HCT116 (cell line): ENCODE measurements around the gene GNAO1. TPM values are rescaled to one million over a fixed set of nuclear protein-coding genes. Genes with fewer than 3 reads are reported as not detected.

ENCODE experiments used
- ATAC-seq: fragments of 200-7000 bp; cut with Tn5 transposase; 2 replicates; pipeline ENCODE4 v1.9.1; 2020; ENCODE audit warnings: mild to moderate bottlenecking, moderate library complexity
- BruUV-seq: library from RNA; stranded (reverse); fragments of 400-500 nt; replicated peaks from 2 replicates; lab custom pipeline; 2021; lab: Mats Ljungman, UMichigan
- CTCF ChIA-PET: fragments of 300-600 bp; sonication (Branson Sonifier 250); formaldehyde crosslinking; loops from one replicate; lab custom pipeline; 2021; ENCODE audit warnings: antibody characterized with exemption; lab: Charles Lee
- POLR2A ChIA-PET: fragments of 300-600, 350-600 bp; sonication (Branson Sonifier 250); formaldehyde crosslinking; loops from one replicate; lab custom pipeline; 2021; ENCODE audit warnings: antibody characterized with exemption; lab: Charles Lee
- RAD21 ChIA-PET, 2 experiments: fragments of 300-600 bp; sonication (Branson Sonifier 250); formaldehyde crosslinking; loops; one replicate each; lab custom pipeline; 2023; ENCODE audit warnings: low total read pairs in 2 of 2; ENCODE audit not compliant: uncharacterized antibody in 2 of 2, unreplicated experiment in 2 of 2, low non-redundant PET in 1 of 2; lab: Charles Lee
- DNase-seq: peaks from one replicate; pipeline ENCODE4 v3.0.0-alpha.2; 2010; ENCODE audit warnings: low read depth, low spot score
- H2AFZ ChIP-seq: fragments of 200-600 bp; shearing (Covaris generic), sonication (generic); 2 replicates; pipeline ENCODE4 v1.6.1; 2017; ENCODE audit warnings: low read depth, mixed run types, mixed read lengths, antibody characterized with exemption, low read length; ENCODE audit not compliant: poor library complexity, severe bottlenecking
- H3K27ac ChIP-seq: 2 replicates; pipeline ENCODE4 v1.5.1; 2012; ENCODE audit warnings: low read depth, low read length
- H3K27me3 ChIP-seq: fragments of 200-600 bp; sonication (generic); 2 replicates; pipeline ENCODE4 v1.6.1; 2016; ENCODE audit warnings: mixed run types, low read length, mixed read lengths; ENCODE audit not compliant: insufficient read depth
- H3K36me3 ChIP-seq, 2 experiments: fragments of 200-500 bp in 1 of 2; fragments of 200-600 bp in 1 of 2; sonication (Bioruptor generic) in 1 of 2; sonication (generic) in 1 of 2; 2 replicates each; pipeline versions ENCODE4 v1.5.1 to v1.6.1; 2014 to 2016; ENCODE audit warnings: low read length in 2 of 2, inconsistent platforms in 1 of 2, mixed read lengths in 1 of 2, mixed run types in 1 of 2; ENCODE audit not compliant: insufficient read depth in 2 of 2, control insufficient read depth in 1 of 2
- H3K4me1 ChIP-seq, 2 experiments: fragments of 200-600 bp in 1 of 2; sonication (generic) in 1 of 2; 2 replicates each; pipeline versions ENCODE4 v1.5.1 to v1.6.1; 2012 to 2017; ENCODE audit warnings: low read length in 2 of 2, inconsistent platforms in 1 of 2, mild to moderate bottlenecking in 1 of 2, mixed read lengths in 1 of 2, mixed run types in 1 of 2, moderate library complexity in 1 of 2; ENCODE audit not compliant: insufficient read depth in 2 of 2, control insufficient read depth in 1 of 2
- H3K4me2 ChIP-seq: fragments of 200-600 bp; sonication (generic); 2 replicates; pipeline ENCODE4 v1.6.1; 2017; ENCODE audit warnings: mixed run types, low read length, mixed read lengths
- H3K4me3 ChIP-seq, 2 experiments: fragments of 200-600 bp in 1 of 2; sonication (generic) in 1 of 2; replicated peaks in 1 of 2; 2 replicates each; pipeline ENCODE4 v1.5.1; 2011 to 2016; ENCODE audit warnings: low read length in 2 of 2, control low read depth in 1 of 2, low read depth in 1 of 2, mild to moderate bottlenecking in 1 of 2, mixed read lengths in 1 of 2, mixed run types in 1 of 2
- H3K79me2 ChIP-seq: fragments of 200-600 bp; sonication (generic); 2 replicates; pipeline ENCODE4 v1.6.1; 2017; ENCODE audit warnings: mild to moderate bottlenecking, mixed run types, low read length, moderate library complexity, mixed read lengths; ENCODE audit not compliant: insufficient read depth
- H3K9ac ChIP-seq: fragments of 200-600 bp; sonication (generic); 2 replicates; pipeline ENCODE4 v1.6.1; 2016; ENCODE audit warnings: low read length, mixed read lengths
- H3K9me2 ChIP-seq: fragments of 200-600 bp; sonication (generic), shearing (Covaris generic); 2 replicates; pipeline ENCODE4 v1.6.1; 2017; ENCODE audit warnings: mixed run types, mild to moderate bottlenecking, moderate library complexity; ENCODE audit not compliant: insufficient read depth
- H3K9me3 ChIP-seq, 2 experiments: fragments of 200-500 bp in 1 of 2; fragments of 200-600 bp in 1 of 2; sonication (Bioruptor generic) in 1 of 2; sonication (generic) in 1 of 2; 2 replicates each; pipeline ENCODE4 v1.6.1; 2014 to 2017; ENCODE audit warnings: low read length in 2 of 2, mixed read lengths in 2 of 2, inconsistent platforms in 1 of 2, low read depth in 1 of 2, mild to moderate bottlenecking in 1 of 2, mixed run types in 1 of 2, moderate library complexity in 1 of 2; ENCODE audit not compliant: control insufficient read depth in 1 of 2, insufficient read depth in 1 of 2
- H4K20me1 ChIP-seq: fragments of 200-600 bp; sonication (generic), shearing (Covaris generic); 2 replicates; pipeline ENCODE4 v1.6.1; 2017; ENCODE audit warnings: mixed run types, mild to moderate bottlenecking, moderate library complexity; ENCODE audit not compliant: insufficient read depth
- CBX3 ChIP-seq: IDR thresholded peaks from 2 replicates; pipeline ENCODE4 v1.6.1; 2012; ENCODE audit warnings: low read depth
- CEBPB ChIP-seq: IDR thresholded peaks from 2 replicates; pipeline ENCODE4 v1.6.1; 2012; ENCODE audit warnings: low read depth
- EGR1 ChIP-seq: IDR thresholded peaks from 2 replicates; pipeline ENCODE4 v1.6.1; 2012; ENCODE audit warnings: low read depth
- ELF1 ChIP-seq: IDR thresholded peaks from 2 replicates; pipeline ENCODE4 v1.6.1; 2012; ENCODE audit warnings: low read depth, borderline replicate concordance
- EZH2 ChIP-seq: fragments of 200-600 bp; sonication (generic); IDR thresholded peaks from 2 replicates; pipeline ENCODE4 v1.6.1; 2017; ENCODE audit warnings: antibody characterized with exemption, mixed run types
- EZH2phosphoT487 ChIP-seq: fragments of 200-600 bp; IDR thresholded peaks from 2 replicates; pipeline ENCODE4 v1.6.1; 2018; ENCODE audit warnings: antibody characterized with exemption, borderline replicate concordance
- RAD21 ChIP-seq: IDR thresholded peaks from 2 replicates; pipeline ENCODE4 v1.6.1; 2012; ENCODE audit warnings: low read depth, mild to moderate bottlenecking
- REST ChIP-seq: IDR thresholded peaks from 2 replicates; pipeline ENCODE4 v1.6.1; 2012; ENCODE audit warnings: low read depth
- TCF7L2 ChIP-seq: IDR thresholded peaks from 2 replicates; pipeline ENCODE4 v1.7.0; 2011; ENCODE audit warnings: borderline replicate concordance, inconsistent platforms; ENCODE audit not compliant: insufficient read depth, insufficient read length; ENCODE audit errors: extremely low read depth
- YY1 ChIP-seq: IDR thresholded peaks from 2 replicates; pipeline ENCODE4 v1.6.1; 2011; ENCODE audit warnings: low read length, low read depth, moderate library complexity, mild to moderate bottlenecking; ENCODE audit not compliant: insufficient replicate concordance; ENCODE audit errors: extremely low read depth
- ZBTB33 ChIP-seq: IDR thresholded peaks from 2 replicates; pipeline ENCODE4 v1.6.1; 2011; ENCODE audit warnings: mild to moderate bottlenecking, low read length, moderate library complexity; ENCODE audit not compliant: insufficient replicate concordance; ENCODE audit errors: extremely low read depth
- intact Hi-C: fragments of 100-400 bp; cut with micrococcal nuclease; formaldehyde crosslinking; loops from 2 replicates; pipeline ENCODE4 v1.10.0; 2022
- total RNA-seq: library from RNA; stranded (reverse); gene quantifications from one replicate; pipeline ENCODE4 v1.2.1, GENCODE V29; 2021; ENCODE audit not compliant: unreplicated experiment

GNAO1 gene
- total RNA-seq, 1 experiment from 2014 or later, result 0.12 TPM

- Histone ChIP-seq H2AFZ (no peak overlapping the region), H3K4me1 (peaks cover 3 to 11% of the 10 kb centered on the region in 2 experiments; a peak in 3 of 4 replicates), H3K9me2 (no peaks in the 10 kb centered on the region), H3K9ac (no peak overlapping the region), H4K20me1 (no peaks in the 10 kb centered on the region), H3K4me3 (no peak overlapping the region), H3K36me3 (no peaks in the 10 kb centered on the region), H3K9me3 (no peaks in the 10 kb centered on the region), H3K27ac (no peak overlapping the region), H3K4me2 (no peak overlapping the region), H3K79me2 (no peaks in the 10 kb centered on the region), H3K27me3 (no peaks in the 10 kb centered on the region)
- ChIA-PET RAD21 (no interaction called here), CTCF (no interaction called here), POLR2A (no interaction called here)
- ATAC-seq (no peak), DNase-seq (no peak)
- intact Hi-C loops, result loop anchor here (10.0 kb wide), 1 partner anchor 368 kb away; no protein-coding TSS in a partner anchor
- no TSS peak for BruUV-seq
- TF ChIP-seq EZH2 (no peak), REST (no peak), EGR1 (no peak), YY1 (no peak), EZH2phosphoT487 (no peak), CBX3 (no peak), ZBTB33 (no peak), RAD21 (no peak), TCF7L2 (no peak), ELF1 (no peak), CEBPB (no peak)
Observed at GRCh38 chr16:56336711-56337110, 145.4 kb downstream of the GNAO1 start.
